Naive thymus-derived CD4-positive, alpha-beta T cell (primary cell): ENCODE data around the gene SNORC. TPM values are rescaled to one million over a fixed set of nuclear protein-coding genes. Genes with fewer than 3 reads are reported as not detected.

Experiments used
- ATAC-seq: fragments of 150-1000 bp; cut with Tn5 transposase; 2 replicates; pipeline ENCODE4 v1.10.0; 2021; ENCODE audit warnings: mild to moderate bottlenecking, moderate library complexity
- CTCF ChIA-PET: fragments of 350-600 bp; sonication (Branson Sonifier 250); formaldehyde crosslinking; loops from one replicate; lab custom pipeline; 2021; ENCODE audit warnings: antibody characterized with exemption; lab: Charles Lee
- POLR2A ChIA-PET: fragments of 350-600 bp; sonication (Branson Sonifier 250); formaldehyde crosslinking; loops from one replicate; lab custom pipeline; 2021; ENCODE audit warnings: antibody characterized with exemption, inconsistent platforms; lab: Charles Lee
- DNase-seq, 9 donors: peaks; one replicate each; pipeline versions ENCODE4 v3.0.0 to v3.0.0-alpha.2; 2020 to 2022; ENCODE audit warnings: mixed read lengths in 1 of 9
- H3K27ac ChIP-seq: one replicate; pipeline ENCODE4 v1.7.0; 2013; ENCODE audit warnings: mild to moderate bottlenecking, low read depth, low read length, moderate library complexity
- H3K27me3 ChIP-seq, 2 donors: one replicate each; pipeline ENCODE4 v1.7.0; 2013; ENCODE audit warnings: low read length in 2 of 2, mild to moderate bottlenecking in 2 of 2, moderate library complexity in 2 of 2; ENCODE audit not compliant: control insufficient read depth in 2 of 2, insufficient read depth in 2 of 2
- H3K36me3 ChIP-seq, 3 experiments: 1 replicate in 2 of 3; 2 replicates in 1 of 3; pipeline ENCODE4 v1.7.0; 2013; ENCODE audit warnings: low read length in 3 of 3, mild to moderate bottlenecking in 3 of 3, moderate library complexity in 1 of 3; ENCODE audit not compliant: insufficient read depth in 3 of 3, control insufficient read depth in 2 of 3
- H3K4me1 ChIP-seq, 2 donors: one replicate each; pipeline ENCODE4 v1.7.0; 2013; ENCODE audit warnings: low read length in 2 of 2, mild to moderate bottlenecking in 2 of 2, moderate library complexity in 1 of 2; ENCODE audit not compliant: control insufficient read depth in 2 of 2, insufficient read depth in 2 of 2
- H3K4me3 ChIP-seq: 2 replicates; pipeline ENCODE4 v1.7.0; 2013; ENCODE audit warnings: mild to moderate bottlenecking, low read length
- H3K9me3 ChIP-seq, 3 experiments: 1 replicate in 2 of 3; 2 replicates in 1 of 3; pipeline ENCODE4 v1.7.0; 2013; ENCODE audit warnings: low read length in 3 of 3; ENCODE audit not compliant: control insufficient read depth in 2 of 3
- H3K27ac Mint-ChIP-seq, 9 donors: one replicate each; pipeline ENCODE4 v1.8.0; 2020 to 2022; ENCODE audit warnings: mixed read lengths in 9 of 9, mild to moderate bottlenecking in 8 of 9, moderate library complexity in 5 of 9, inconsistent platforms in 2 of 9
- H3K27me3 Mint-ChIP-seq, 5 donors: one replicate each; pipeline ENCODE4 v1.8.0; 2021 to 2022; ENCODE audit warnings: mixed read lengths in 5 of 5, mild to moderate bottlenecking in 1 of 5
- H3K36me3 Mint-ChIP-seq, 5 donors: one replicate each; pipeline ENCODE4 v1.8.0; 2020 to 2022; ENCODE audit warnings: mixed read lengths in 5 of 5, mild to moderate bottlenecking in 3 of 5, inconsistent platforms in 1 of 5
- H3K4me1 Mint-ChIP-seq, 7 donors: one replicate each; pipeline ENCODE4 v1.8.0; 2020 to 2022; ENCODE audit warnings: mixed read lengths in 7 of 7, mild to moderate bottlenecking in 3 of 7, inconsistent platforms in 1 of 7
- H3K4me3 Mint-ChIP-seq, 10 donors: one replicate each; pipeline ENCODE4 v1.8.0; 2020 to 2022; ENCODE audit warnings: mild to moderate bottlenecking in 10 of 10, mixed read lengths in 10 of 10, moderate library complexity in 6 of 10, inconsistent platforms in 2 of 10
- H3K9me3 Mint-ChIP-seq, 11 donors: one replicate each; pipeline ENCODE4 v1.8.0; 2020 to 2022; ENCODE audit warnings: mixed read lengths in 11 of 11, mild to moderate bottlenecking in 4 of 11, inconsistent platforms in 1 of 11, moderate library complexity in 1 of 11
- intact Hi-C, 2 donors: fragments of 100-400 bp; cut with micrococcal nuclease; formaldehyde crosslinking; loops; one replicate each; pipeline ENCODE4 v1.15.1; 2023
- polyA plus RNA-seq, 2 donors: library from polyadenylated mRNA; unstranded; fragments of 300-500 nt; fragmentation: Illumina TruSeq; gene quantifications; one replicate each; pipeline ENCODE4 v1.2.3, GENCODE V29; 2021
- total RNA-seq, 6 experiments: library from RNA in 5 of 6; stranded (reverse) in 5 of 6; gene quantifications; 1 replicate in 5 of 6; 2 replicates in 1 of 6; pipeline ENCODE4 v1.2.3 and lab custom pipeline; 2021 to 2026

The SNORC gene
- total RNA-seq (1 to 10 TPM; 1.2 to 3.6 (median 1.6) TPM), polyA plus RNA-seq (not detected), total RNA-seq (lab: John Stamatoyannopoulos, UW) (not detected)

DNA sequence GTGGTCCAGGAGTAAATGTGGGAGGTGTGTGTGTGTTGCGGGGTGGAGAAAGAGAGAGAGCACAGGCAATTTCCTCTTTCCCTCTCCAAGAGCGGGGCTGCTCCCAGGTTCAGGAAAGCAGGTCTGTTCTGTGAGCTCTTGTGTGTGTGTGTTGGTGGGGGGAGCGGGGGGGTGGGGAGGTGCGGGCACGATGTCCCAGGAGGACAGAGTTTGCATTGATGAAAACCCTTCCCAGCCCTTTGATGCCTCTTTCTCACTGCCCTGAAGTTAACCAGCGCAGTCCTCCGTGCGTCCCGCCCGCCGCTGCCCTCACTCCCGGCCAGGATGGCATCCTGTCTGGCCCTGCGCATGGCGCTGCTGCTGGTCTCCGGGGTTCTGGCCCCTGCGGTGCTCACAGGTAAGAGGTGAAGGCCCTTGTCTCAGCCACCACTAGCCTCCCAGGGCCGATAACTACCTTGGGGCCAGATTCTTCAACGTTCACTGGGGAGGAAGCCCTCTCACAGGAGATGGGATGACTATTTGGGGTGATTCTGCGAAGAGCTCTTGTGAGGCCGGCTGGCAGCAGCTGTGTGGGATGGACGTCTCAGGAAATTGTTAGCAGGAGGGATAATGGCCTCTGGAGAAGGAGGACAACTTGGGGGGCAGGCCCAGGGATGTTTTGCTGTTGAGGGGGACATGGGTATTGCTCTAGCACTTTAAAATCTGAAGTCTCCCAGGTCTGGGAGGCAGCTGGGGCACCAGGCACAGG is at the start of gene SNORC:
Gene SNORC (plus strand): TSS at position 247 of the 748 bp plus-strand sequence. CDS start 78 bp downstream, at position 325.
- no peaks in the 10 kb centered on the region for H3K9me3 ChIP-seq
- no peaks in the 10 kb centered on the region for H3K27me3 ChIP-seq
- ATAC-seq, result no peak
- peak within 1 kb of the TSS in 3 of 9 donors; percentile 38 to 78 (median 58) for H3K27ac Mint-ChIP-seq
- DNase-seq, result peak in 1 of 9 donors; percentile 13
- H3K9me3 Mint-ChIP-seq, result no peaks in the 10 kb centered on the region
- peak within 1 kb of the TSS in 1 of 10 donors; percentile 79 for H3K4me3 Mint-ChIP-seq
- H3K36me3 ChIP-seq, result no peaks in the 10 kb centered on the region
- ChIA-PET POLR2A (no interaction called here), CTCF (no interaction called here)
- H3K36me3 Mint-ChIP-seq, result peaks cover 0 to 4% (median 0%) of the 10 kb centered on the region in 5 donors
- H3K4me1 ChIP-seq, result no peaks in the 10 kb centered on the region
- H3K4me1 Mint-ChIP-seq, result peaks cover 0 to 7% (median 0%) of the 10 kb centered on the region in 7 donors
- H3K4me3 ChIP-seq, result no peak within 1 kb of the TSS
- H3K27me3 Mint-ChIP-seq, result peaks cover 3 to 14% (median 8%) of the 10 kb centered on the region in 5 donors
- no peak within 1 kb of the TSS for H3K27ac ChIP-seq
- intact Hi-C loops, result no loop called here

DNA sequence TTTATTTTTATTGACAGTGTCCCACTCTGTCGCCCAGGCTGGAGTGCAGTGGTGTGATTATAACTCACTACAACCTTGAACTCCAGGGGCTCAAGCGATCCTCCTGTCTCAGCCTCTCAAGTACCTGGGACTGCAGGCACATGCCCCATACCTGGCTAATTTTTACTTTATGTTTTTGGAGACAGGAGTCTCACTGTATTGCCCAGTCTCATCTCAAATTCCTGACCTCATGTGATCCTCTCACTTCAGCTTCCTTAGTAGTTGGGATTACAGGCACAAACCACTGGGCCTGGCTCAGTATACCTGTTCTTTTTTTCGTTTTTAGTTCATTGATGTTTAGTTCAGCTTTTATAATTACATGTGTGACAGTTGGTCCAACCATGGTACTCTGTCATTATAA is 40.1 kb upstream of the SNORC start:
- Mint-ChIP-seq H3K27ac (peak overlapping the region in 1 of 9 donors; percentile 9), H3K4me3 (no peak overlapping the region), H3K27me3 (no peaks in the 10 kb centered on the region), H3K4me1 (peaks cover 0 to 21% (median 9%) of the 10 kb centered on the region in 7 donors), H3K9me3 (peaks cover 0 to 5% (median 0%) of the 10 kb centered on the region in 11 donors), H3K36me3 (peaks cover 11 to 61% (median 44%) of the 10 kb centered on the region in 5 donors)
- DNase-seq (no peak), ATAC-seq (no peak)
- Histone ChIP-seq H3K9me3 (no peaks in the 10 kb centered on the region), H3K36me3 (peaks cover 9 to 66% (median 12%) of the 10 kb centered on the region in 3 experiments), H3K27me3 (no peaks in the 10 kb centered on the region), H3K27ac (no peak overlapping the region), H3K4me1 (no peaks in the 10 kb centered on the region), H3K4me3 (no peak overlapping the region)
- CTCF ChIA-PET, result no interaction called here
- intact Hi-C loops, result no loop called here
- POLR2A ChIA-PET, result no interaction called here

DNA sequence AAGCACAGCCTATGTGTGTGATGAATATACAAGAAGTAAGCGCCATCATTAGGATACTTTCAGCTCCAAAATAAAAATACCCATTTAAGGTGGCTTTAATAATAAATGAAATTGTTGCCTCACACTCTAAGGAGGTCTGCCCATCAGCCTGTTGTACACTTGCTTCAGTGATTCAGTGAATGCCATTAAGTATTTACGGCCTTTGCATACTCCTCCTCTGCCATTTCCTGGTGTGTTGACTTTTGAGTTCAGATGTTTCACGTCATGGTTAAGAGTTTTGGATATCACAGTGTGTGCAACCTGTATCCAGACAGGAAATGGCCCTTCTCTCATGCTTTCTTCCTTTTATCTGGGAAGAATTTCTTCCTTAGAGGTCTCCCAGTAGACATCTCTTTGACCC is 38.6 kb upstream of the SNORC start:
- no peak overlapping the region for H3K4me3 ChIP-seq
- no peak overlapping the region for H3K27ac ChIP-seq
- ChIA-PET CTCF (no interaction called here), POLR2A (no interaction called here)
- ATAC-seq, result no peak
- no peak for DNase-seq
- H3K27me3 Mint-ChIP-seq, result no peaks in the 10 kb centered on the region
- no peak overlapping the region for H3K4me3 Mint-ChIP-seq
- H3K4me1 Mint-ChIP-seq, result peaks cover 0 to 16% (median 8%) of the 10 kb centered on the region in 7 donors
- H3K9me3 Mint-ChIP-seq, result no peaks in the 10 kb centered on the region
- H3K4me1 ChIP-seq, result no peaks in the 10 kb centered on the region
- peak overlapping the region in 3 of 9 donors; percentile 16 to 84 (median 24) for H3K27ac Mint-ChIP-seq
- peaks cover 12 to 70% (median 14%) of the 10 kb centered on the region in 3 experiments for H3K36me3 ChIP-seq
- H3K36me3 Mint-ChIP-seq, result peaks cover 11 to 56% (median 38%) of the 10 kb centered on the region in 5 donors
- H3K9me3 ChIP-seq, result no peaks in the 10 kb centered on the region
- intact Hi-C loops, result no loop called here
- H3K27me3 ChIP-seq, result no peaks in the 10 kb centered on the region

DNA sequence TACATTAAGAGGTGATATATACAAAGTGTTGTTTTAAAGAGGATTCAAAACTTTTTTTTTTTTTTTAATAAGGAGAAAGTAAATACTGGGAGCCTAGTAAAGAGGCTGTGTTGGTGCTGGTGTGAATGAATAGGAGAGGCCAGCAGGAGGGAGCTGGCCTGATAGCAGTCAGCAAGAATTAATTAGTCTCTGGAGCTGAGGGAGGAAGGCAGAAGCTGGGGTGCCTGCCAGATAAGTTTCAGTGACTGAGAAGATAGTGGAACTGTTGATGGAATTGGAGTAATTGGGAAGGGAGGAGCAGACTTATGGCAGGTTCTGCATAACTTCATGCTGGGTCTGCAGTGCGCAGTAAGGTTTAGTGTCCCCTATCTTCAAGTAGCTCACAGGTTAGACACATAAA is 36.2 kb upstream of the SNORC start:
- peaks cover 11 to 65% (median 46%) of the 10 kb centered on the region in 5 donors for H3K36me3 Mint-ChIP-seq
- Histone ChIP-seq H3K4me1 (peaks cover 13 to 15% of the 10 kb centered on the region in 2 donors), H3K27ac (no peak overlapping the region), H3K4me3 (no peak overlapping the region), H3K36me3 (peaks cover 12 to 73% (median 14%) of the 10 kb centered on the region in 3 experiments), H3K9me3 (no peaks in the 10 kb centered on the region), H3K27me3 (no peaks in the 10 kb centered on the region)
- ATAC-seq (no peak), DNase-seq (no peak)
- no peaks in the 10 kb centered on the region for H3K27me3 Mint-ChIP-seq
- intact Hi-C loops, result no loop called here
- H3K27ac Mint-ChIP-seq, result peak overlapping the region in 1 of 9 donors; percentile 24
- ChIA-PET POLR2A (no interaction called here), CTCF (interaction anchor here (0.7 kb wide), 1 partner anchor 304 kb away, joined by 8 read pairs; no protein-coding TSS in a partner anchor)
- H3K4me1 Mint-ChIP-seq, result peaks cover 17 to 37% (median 26%) of the 10 kb centered on the region in 7 donors
- no peak overlapping the region for H3K4me3 Mint-ChIP-seq
- H3K9me3 Mint-ChIP-seq, result no peaks in the 10 kb centered on the region

DNA sequence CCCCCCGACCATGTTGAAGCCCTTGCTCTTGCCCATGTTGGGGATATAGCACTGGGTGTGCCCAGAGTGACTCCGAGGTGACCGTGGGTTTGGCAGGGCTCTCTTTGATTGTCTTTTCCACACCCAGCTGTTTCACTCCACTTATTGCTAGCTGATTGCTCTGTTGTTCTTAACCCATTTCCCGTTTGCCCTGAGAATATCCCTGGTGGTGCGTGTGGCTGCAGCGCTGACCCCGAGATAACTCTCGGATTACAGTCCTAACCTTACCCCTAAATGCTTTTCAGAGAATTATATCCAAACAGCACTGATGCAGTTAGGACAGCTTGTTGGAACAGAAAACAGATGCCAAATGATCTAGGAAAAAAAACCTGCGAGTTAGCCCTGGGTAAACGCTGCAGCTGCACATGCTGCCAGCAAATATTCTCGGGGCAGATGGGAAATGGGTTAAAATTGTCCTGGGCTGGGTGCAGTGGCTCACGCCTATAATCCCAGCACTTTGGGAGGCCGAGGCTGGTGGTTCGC is 34.3 kb upstream of the SNORC start:
- peaks cover 29 to 46% (median 39%) of the 10 kb centered on the region in 7 donors for H3K4me1 Mint-ChIP-seq
- H3K4me1 ChIP-seq, result peaks cover 13 to 15% of the 10 kb centered on the region in 2 donors
- H3K4me3 Mint-ChIP-seq, result no peak overlapping the region
- H3K36me3 Mint-ChIP-seq, result peaks cover 18 to 67% (median 48%) of the 10 kb centered on the region in 5 donors
- H3K27ac Mint-ChIP-seq, result peak overlapping the region in 5 of 9 donors; percentile 22 to 81 (median 53)
- ChIA-PET POLR2A (no interaction called here), CTCF (interaction anchor here (1.2 kb wide), 1 partner anchor 218 kb away, joined by 4 read pairs; no protein-coding TSS in a partner anchor)
- DNase-seq (no peak), ATAC-seq (no peak)
- no peak overlapping the region for H3K27ac ChIP-seq
- H3K36me3 ChIP-seq, result peaks cover 12 to 76% (median 14%) of the 10 kb centered on the region in 3 experiments
- H3K27me3 ChIP-seq, result no peaks in the 10 kb centered on the region
- no peak overlapping the region for H3K4me3 ChIP-seq
- intact Hi-C loops, result no loop called here
- H3K27me3 Mint-ChIP-seq, result no peaks in the 10 kb centered on the region
- H3K9me3 ChIP-seq, result no peaks in the 10 kb centered on the region
- no peaks in the 10 kb centered on the region for H3K9me3 Mint-ChIP-seq

DNA sequence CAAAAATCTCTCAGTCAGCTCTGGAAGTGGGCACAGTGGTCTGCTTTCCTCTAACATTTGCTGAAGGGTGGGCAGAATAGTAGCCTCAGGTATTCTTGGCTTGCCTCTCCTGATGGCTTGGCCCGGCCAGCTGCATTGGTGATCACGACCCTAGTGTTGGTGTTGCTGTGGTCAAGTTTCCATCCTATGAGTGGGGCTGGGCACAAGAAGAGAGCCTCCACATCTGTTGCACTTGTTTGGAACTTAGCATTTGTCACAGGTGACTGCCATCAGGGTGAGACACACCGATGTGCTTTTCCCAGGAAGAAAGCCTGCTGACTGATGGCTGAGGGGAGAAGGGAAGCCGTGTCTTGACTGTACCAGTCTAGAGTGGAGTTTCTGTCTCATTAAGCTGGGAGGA is 33.1 kb upstream of the SNORC start:
- Histone ChIP-seq H3K27ac (no peak overlapping the region), H3K9me3 (no peaks in the 10 kb centered on the region), H3K27me3 (no peaks in the 10 kb centered on the region), H3K36me3 (peaks cover 12 to 74% (median 14%) of the 10 kb centered on the region in 3 experiments), H3K4me3 (no peak overlapping the region), H3K4me1 (peaks cover 13 to 15% of the 10 kb centered on the region in 2 donors)
- CTCF ChIA-PET, result no interaction called here
- Mint-ChIP-seq H3K27me3 (no peaks in the 10 kb centered on the region), H3K27ac (peak overlapping the region; percentile 1 to 67 (median 60)), H3K36me3 (peaks cover 14 to 62% (median 46%) of the 10 kb centered on the region in 5 donors), H3K4me3 (peak overlapping the region in 2 of 10 donors; percentile 5 to 28), H3K9me3 (no peaks in the 10 kb centered on the region), H3K4me1 (peaks cover 29 to 44% (median 39%) of the 10 kb centered on the region in 7 donors)
- intact Hi-C loops, result no loop called here
- ATAC-seq (no peak), DNase-seq (no peak)
- POLR2A ChIA-PET, result no interaction called here
